ENCODE results near the gene RPL7L1. TPM values are rescaled to one million over a fixed set of nuclear protein-coding genes. Genes with fewer than 3 reads are reported as not detected.

RPL7L1 gene
- total RNA-seq, 4 donors from 2014 or later: 99.1 to 121 (median 103) TPM

DNA sequence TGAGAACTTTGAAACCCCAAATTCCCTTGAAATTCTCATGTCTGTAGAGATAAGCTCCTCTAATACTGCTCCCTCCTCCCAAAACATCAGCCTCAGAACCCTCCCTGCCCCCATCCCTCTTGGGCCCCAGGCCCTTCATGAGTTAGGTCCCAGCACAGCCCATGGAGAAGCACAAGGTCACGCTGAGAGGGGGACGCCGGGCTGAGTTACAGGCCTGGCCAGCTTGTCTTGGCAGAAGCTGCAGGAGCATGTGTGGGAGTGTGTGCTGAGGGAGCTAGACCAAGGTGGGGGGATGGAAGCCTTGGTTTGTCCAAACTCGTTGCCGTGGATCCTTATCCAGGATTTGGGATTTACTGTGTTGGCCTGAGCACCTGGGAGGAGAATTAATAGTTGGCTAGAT, 27.9 kb downstream of the RPL7L1 start:
- no peaks in the 10 kb centered on the region for H3K36me3 ChIP-seq
- no peaks in the 10 kb centered on the region for H3K27me3 ChIP-seq
- DNase-seq: no peak
- 69 to 73% methylated on average over 5 of the region's 5 CpGs for WGBS, 2 donors
- intact Hi-C loops (cut with DNase I): loop anchor here (10.0 kb wide), 1 partner anchor 107 kb away; the partner anchor contains the start of genes KLHDC3 and MEA1
- no peak for TF ChIP-seq POLR2A (IDR thresholded peaks at IDR 0.05)
- TF ChIP-seq, protein P1, sequence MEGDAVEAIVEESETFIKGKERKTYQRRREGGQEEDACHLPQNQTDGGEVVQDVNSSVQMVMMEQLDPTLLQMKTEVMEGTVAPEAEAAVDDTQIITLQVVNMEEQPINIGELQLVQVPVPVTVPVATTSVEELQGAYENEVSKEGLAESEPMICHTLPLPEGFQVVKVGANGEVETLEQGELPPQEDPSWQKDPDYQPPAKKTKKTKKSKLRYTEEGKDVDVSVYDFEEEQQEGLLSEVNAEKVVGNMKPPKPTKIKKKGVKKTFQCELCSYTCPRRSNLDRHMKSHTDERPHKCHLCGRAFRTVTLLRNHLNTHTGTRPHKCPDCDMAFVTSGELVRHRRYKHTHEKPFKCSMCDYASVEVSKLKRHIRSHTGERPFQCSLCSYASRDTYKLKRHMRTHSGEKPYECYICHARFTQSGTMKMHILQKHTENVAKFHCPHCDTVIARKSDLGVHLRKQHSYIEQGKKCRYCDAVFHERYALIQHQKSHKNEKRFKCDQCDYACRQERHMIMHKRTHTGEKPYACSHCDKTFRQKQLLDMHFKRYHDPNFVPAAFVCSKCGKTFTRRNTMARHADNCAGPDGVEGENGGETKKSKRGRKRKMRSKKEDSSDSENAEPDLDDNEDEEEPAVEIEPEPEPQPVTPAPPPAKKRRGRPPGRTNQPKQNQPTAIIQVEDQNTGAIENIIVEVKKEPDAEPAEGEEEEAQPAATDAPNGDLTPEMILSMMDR (IDR thresholded peaks at IDR 0.05): no peak
- H3K4me1 ChIP-seq: peaks cover 0 to 7% of the 10 kb centered on the region in 2 donors
- no peaks in the 10 kb centered on the region for H3K9me3 ChIP-seq
- no peak overlapping the region for H3K27ac ChIP-seq
- no peak overlapping the region for H3K4me3 ChIP-seq (replicated peaks in 1 of 3)

DNA sequence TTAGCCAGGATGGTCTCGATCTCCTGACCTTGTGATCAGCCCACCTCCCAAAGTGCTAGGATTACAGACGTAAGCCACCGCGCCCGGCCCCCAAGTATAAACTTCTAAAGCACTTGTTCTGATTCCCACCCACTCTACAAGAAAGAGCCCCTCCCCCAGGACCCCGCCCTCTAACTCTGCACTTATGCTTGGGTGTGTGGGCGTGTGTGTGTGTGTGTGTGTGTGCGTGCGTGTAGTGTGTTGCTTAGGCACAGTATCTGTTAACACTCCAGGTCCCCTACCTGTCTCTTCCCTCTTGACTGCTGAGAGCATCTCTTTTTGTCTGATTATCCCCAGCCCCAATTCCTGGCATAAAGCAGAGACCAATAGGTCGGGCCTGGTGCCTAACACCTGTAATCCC, 30.4 kb downstream of the RPL7L1 start:
- Histone ChIP-seq H3K4me3 (replicated peaks in 1 of 3) (no peak overlapping the region), H3K36me3 (no peaks in the 10 kb centered on the region), H3K27ac (no peak overlapping the region), H3K27me3 (no peaks in the 10 kb centered on the region), H3K4me1 (peaks cover 0 to 7% of the 10 kb centered on the region in 2 donors), H3K9me3 (no peaks in the 10 kb centered on the region)
- 83 to 88% methylated on average over 10 of the region's 10 CpGs for WGBS, 2 donors
- intact Hi-C loops (cut with DNase I): loop anchor here (10.0 kb wide), 1 partner anchor 105 kb away; the partner anchor contains the start of genes KLHDC3 and MEA1
- no peak for DNase-seq
- TF ChIP-seq POLR2A (IDR thresholded peaks at IDR 0.05): no peak
- TF ChIP-seq, protein P1 (IDR thresholded peaks at IDR 0.05): no peak

DNA sequence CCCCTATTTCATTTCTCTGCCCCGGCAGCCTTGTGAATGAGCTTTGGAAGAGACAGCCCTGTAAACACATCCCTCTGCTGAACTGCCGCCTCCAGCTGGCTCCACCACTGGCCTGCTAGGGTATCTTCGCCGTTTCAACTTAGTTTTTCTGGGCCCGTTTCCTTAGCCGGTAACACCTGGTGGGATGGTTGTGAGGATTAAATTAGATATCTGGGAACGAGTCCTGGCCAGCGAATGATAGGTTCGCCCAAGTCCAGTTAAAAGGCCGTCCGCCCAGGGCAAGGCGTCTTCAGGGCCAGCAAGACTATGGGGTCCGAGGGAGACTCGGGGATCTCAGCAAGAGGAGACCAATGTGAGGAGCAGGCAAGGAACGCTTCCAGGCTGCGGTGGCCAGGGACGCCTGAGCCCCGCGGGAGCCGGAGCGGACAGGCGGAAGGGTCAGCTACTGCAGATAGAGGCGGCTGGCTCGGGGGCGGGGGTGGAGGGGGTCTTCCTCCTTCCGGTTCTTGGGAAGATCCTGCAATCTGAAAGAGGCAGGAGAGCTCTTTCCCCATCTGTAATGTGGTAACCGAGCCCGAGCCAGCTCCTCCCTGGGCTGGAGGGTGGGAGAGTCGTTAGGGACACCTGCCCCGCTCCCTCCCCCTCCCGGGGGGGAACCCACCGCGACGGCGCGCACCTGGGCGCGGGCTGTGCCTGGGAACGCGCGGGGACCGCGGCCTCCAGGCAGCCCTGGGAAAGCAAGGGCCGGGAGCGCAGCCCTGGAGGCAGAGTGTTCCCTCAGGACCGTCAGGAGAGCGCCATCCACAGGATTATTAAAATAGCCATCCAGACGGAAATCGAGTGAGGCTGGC, 32.0 kb downstream of the RPL7L1 start:
- H3K36me3 ChIP-seq: no peaks in the 10 kb centered on the region
- H3K9me3 ChIP-seq: no peaks in the 10 kb centered on the region
- no peaks in the 10 kb centered on the region for H3K27me3 ChIP-seq
- WGBS, 2 donors: 15 to 26% methylated on average over 12 to 17 of the region's 49 CpGs
- peak; percentile 3 for DNase-seq
- H3K27ac ChIP-seq: no peak overlapping the region
- intact Hi-C loops (cut with DNase I): no loop called here
- H3K4me1 ChIP-seq: peaks cover 0 to 7% of the 10 kb centered on the region in 2 donors
- no peak for TF ChIP-seq POLR2A (IDR thresholded peaks at IDR 0.05)
- TF ChIP-seq, protein P1 (IDR thresholded peaks at IDR 0.05): no peak
- H3K4me3 ChIP-seq (replicated peaks in 1 of 3): peak overlapping the region in 1 of 3 donors; percentile 16

DNA sequence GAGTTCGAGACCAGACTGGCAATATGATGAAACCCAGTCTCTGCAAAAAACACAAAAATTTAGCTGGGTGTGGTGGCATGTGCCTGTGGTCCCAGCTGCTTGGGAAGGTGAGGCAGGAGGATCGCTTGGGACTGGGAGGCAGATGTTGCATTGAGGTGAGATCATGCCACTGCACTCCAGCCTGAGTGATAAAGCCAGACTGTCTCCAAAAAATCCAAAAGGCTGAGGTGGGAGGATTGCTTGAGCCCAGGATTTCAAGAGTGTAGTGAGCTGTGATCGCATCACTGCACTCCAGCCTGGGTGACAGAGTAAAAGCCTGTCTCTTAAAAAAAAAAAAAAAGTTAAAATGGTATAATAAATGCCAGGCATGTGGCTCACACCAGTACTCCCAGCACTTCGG, 35.1 kb downstream of the RPL7L1 start:
- WGBS, 2 donors: 39 to 46% methylated on average over 4 of the region's 4 CpGs
- no peaks in the 10 kb centered on the region for H3K36me3 ChIP-seq
- no peaks in the 10 kb centered on the region for H3K9me3 ChIP-seq
- no peak for TF ChIP-seq POLR2A (IDR thresholded peaks at IDR 0.05)
- TF ChIP-seq, protein P1 (IDR thresholded peaks at IDR 0.05): no peak
- intact Hi-C loops (cut with DNase I): no loop called here
- H3K4me3 ChIP-seq (replicated peaks in 1 of 3): no peak overlapping the region
- H3K27me3 ChIP-seq: no peaks in the 10 kb centered on the region
- H3K27ac ChIP-seq: no peak overlapping the region
- peak; percentile 28 to 35 for DNase-seq
- H3K4me1 ChIP-seq: peaks cover 0 to 7% of the 10 kb centered on the region in 2 donors

DNA sequence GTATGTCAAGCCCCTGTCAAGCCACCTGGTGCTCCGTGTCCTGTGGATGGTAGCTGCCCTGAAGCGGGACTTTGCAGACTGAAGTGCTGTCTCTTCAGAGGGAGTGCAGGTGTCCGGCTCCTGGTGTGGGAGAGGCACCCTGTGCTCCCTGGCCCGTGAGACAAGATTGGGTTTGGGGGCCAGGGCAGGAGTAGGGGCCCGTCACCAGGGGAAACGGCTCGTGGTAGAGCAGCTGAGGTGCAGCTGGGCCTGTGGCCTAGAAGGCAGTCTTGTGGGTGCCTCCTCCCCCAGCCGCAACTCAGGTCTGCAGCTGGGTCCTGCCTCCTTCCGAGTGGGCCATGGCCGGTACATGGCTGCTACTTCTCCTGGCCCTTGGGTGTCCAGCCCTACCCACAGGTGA, 36.3 kb downstream of the RPL7L1 start, which contains the start of gene PTCRA:
Gene PTCRA, plus strand, starts transcription at position 322 of the 400 bp plus-strand sequence. Its CDS starts 17 bp downstream, at position 339.
- H3K36me3 ChIP-seq: no peaks in the 10 kb centered on the region
- H3K4me3 ChIP-seq (replicated peaks in 1 of 3): no peak within 1 kb of the TSS
- no peak within 1 kb of the TSS for H3K27ac ChIP-seq
- intact Hi-C loops (cut with DNase I): no loop called here
- no peak for DNase-seq
- TF ChIP-seq POLR2A (IDR thresholded peaks at IDR 0.05): no peak
- TF ChIP-seq, protein P1 (IDR thresholded peaks at IDR 0.05): no peak
- no peaks in the 10 kb centered on the region for H3K9me3 ChIP-seq
- WGBS, 2 donors: 89 to 100% methylated on average over 4 to 5 of the region's 10 CpGs
- no peaks in the 10 kb centered on the region for H3K27me3 ChIP-seq
- H3K4me1 ChIP-seq: peaks cover 0 to 7% of the 10 kb centered on the region in 2 donors

Measured in thyroid gland (tissue), 4 donors.